Mammary epithelial cell (primary cell): Measurements from ENCODE around the gene ZDHHC12.

Experiments used
- EZH2 ChIP-seq: IDR thresholded peaks from 2 replicates; pipeline ENCODE4 v1.6.1; 2012; ENCODE audit warnings: low read length, inconsistent platforms, borderline replicate concordance
- TF ChIP-seq, protein P1 (sequence below), 2 donors: IDR thresholded peaks in 1 of 2; conservative IDR thresholded peaks in 1 of 2; 2 replicates each; pipeline ENCODE4 v1.5.1; 2011 to 2012; ENCODE audit warnings: inconsistent platforms in 2 of 2, low read length in 2 of 2, mild to moderate bottlenecking in 2 of 2, control low read depth in 1 of 2, low read depth in 1 of 2; ENCODE audit not compliant: insufficient read depth in 1 of 2; ENCODE audit errors: extremely low read depth in 1 of 2

DNA sequence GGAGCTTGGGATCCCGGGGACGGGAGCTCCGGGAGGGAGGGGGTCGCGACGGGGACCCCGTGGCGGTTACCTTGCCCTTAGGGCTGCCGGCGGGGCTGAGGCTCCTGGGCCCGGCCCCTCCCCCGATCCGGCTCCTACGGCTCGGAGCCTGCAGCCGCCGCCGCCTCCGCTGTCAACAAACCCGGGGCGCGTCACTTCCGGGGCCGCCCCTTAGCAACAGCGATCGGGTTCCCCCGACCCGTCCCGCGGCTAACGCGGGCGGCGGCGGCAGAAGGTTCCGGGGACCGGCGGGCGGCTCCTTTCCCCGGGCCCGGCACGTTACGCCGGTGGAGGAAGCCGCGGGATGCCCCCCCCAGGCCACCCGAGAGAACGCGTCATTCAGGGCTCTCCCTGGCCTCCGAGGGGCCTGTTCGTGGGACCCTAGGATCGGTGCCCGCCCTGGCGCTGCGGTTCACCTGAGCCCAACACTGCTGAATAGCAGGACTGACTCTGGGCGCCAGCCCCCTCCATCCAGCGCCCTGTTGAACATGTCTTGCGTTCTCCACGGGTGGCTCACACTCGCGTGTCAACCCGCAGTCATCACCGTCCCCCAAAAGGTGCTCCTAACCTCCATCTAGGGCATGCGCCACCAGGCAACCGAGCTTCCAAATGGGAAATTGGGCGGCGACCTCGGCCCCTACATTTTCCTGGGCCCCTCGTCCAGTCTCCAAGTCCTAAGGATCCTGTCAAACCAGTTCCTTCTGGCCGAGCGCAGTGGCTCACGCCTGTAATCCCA, 48.0 kb upstream of the ZDHHC12 start, which contains the start of gene ZER1:
- TF ChIP-seq, protein P1, sequence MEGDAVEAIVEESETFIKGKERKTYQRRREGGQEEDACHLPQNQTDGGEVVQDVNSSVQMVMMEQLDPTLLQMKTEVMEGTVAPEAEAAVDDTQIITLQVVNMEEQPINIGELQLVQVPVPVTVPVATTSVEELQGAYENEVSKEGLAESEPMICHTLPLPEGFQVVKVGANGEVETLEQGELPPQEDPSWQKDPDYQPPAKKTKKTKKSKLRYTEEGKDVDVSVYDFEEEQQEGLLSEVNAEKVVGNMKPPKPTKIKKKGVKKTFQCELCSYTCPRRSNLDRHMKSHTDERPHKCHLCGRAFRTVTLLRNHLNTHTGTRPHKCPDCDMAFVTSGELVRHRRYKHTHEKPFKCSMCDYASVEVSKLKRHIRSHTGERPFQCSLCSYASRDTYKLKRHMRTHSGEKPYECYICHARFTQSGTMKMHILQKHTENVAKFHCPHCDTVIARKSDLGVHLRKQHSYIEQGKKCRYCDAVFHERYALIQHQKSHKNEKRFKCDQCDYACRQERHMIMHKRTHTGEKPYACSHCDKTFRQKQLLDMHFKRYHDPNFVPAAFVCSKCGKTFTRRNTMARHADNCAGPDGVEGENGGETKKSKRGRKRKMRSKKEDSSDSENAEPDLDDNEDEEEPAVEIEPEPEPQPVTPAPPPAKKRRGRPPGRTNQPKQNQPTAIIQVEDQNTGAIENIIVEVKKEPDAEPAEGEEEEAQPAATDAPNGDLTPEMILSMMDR (conservative IDR thresholded peaks at IDR 0.05 in 1 of 2, IDR thresholded peaks at IDR 0.05 in 1 of 2; ENCODE audit: extremely low read depth in 1 of 2, insufficient read depth in 1 of 2, low read depth in 1 of 2, low read length in 2 of 2) = no peak
- TF ChIP-seq EZH2 = no peak
